ENCODE results near the gene SMC1B. TPM values are rescaled to one million over a fixed set of nuclear protein-coding genes. Genes with fewer than 3 reads are reported as not detected.
"Not testable (repeated sequence)": the region's sequence is repeated elsewhere in the genome, so short reads cannot be mapped to it uniquely, and the experiment has no call there.

SMC1B gene
- total and polyA plus RNA-seq, 5 experiments from 2014 or later: 0.16 TPM; not detected in 4

- ATAC-seq: peak; percentile 97 to 98
- peak overlapping the region; percentile 87 to 96 (median 91) for H3K27ac Mint-ChIP-seq
- H3K4me1 Mint-ChIP-seq: peaks cover 15 to 40% (median 36%) of the 10 kb centered on the region in 4 donors
- peak overlapping the region; percentile 15 to 81 (median 64) for H3K4me3 Mint-ChIP-seq
- H3K9me3 Mint-ChIP-seq: no peaks in the 10 kb centered on the region
- no peaks in the 10 kb centered on the region for H3K36me3 Mint-ChIP-seq
- no peaks in the 10 kb centered on the region for H3K27me3 Mint-ChIP-seq
- DNase-seq: peak; percentile 17 to 82 (median 55)
- POLR2A ChIA-PET: interaction anchor here (0.5 to 4.0 kb wide), 9 partner anchors 8 to 716 kb away, joined by 3 to 48 read pairs (median 4); partner anchors contain the start of gene FAM118A
These were observed 116.6 kb downstream of the SMC1B start for GRCh38 chr22:45296628-45297297.

- H3K4me3 Mint-ChIP-seq: no peak overlapping the region
- peak overlapping the region in 8 of 10 donors; percentile 35 to 95 (median 90) for H3K27ac Mint-ChIP-seq
- H3K9me3 Mint-ChIP-seq: no peaks in the 10 kb centered on the region
- H3K36me3 Mint-ChIP-seq: no peaks in the 10 kb centered on the region
- DNase-seq (no peak), ATAC-seq (no peak)
- H3K27me3 Mint-ChIP-seq: no peaks in the 10 kb centered on the region
- peaks cover 15 to 40% (median 36%) of the 10 kb centered on the region in 4 donors for H3K4me1 Mint-ChIP-seq
- POLR2A ChIA-PET: interaction anchor here (4.0 kb wide), 1 partner anchor 14 kb away, joined by 48 read pairs; the partner anchor contains the start of gene FAM118A
These were observed 117.9 kb downstream of the SMC1B start for GRCh38 chr22:45295492-45295891.

DNA sequence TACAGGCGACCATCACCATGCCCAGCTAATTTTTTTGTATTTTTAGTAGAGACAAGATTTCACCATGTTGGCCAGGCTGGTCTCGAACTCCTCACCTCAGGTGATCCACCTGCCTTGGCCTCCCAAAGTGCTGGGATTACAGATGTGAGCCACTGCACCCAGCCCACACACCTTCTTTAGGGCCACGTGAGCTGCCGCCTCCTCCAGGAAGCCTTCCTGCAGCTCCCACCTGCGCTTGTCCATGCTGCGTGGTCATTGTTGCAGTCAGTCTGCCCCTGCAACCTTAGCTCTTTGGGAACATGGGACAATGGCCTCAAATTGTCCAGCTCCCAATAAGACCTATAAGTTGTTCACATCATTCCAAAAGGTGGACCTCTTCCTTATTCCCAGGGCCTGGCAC is 118.4 kb downstream of the SMC1B start:
- not testable (repeated sequence) for ATAC-seq, DNase-seq, H3K9me3 Mint-ChIP-seq, H3K27me3 Mint-ChIP-seq, H3K36me3 Mint-ChIP-seq, H3K4me3 Mint-ChIP-seq
- H3K4me1 Mint-ChIP-seq: peaks cover 15 to 40% (median 36%) of the 10 kb centered on the region in 4 donors
- POLR2A ChIA-PET: interaction anchor here (0.7 to 4.0 kb wide), 2 partner anchors 14 to 1281 kb away, joined by 3 to 48 read pairs; partner anchors contain the start of gene FAM118A
- peak overlapping the region in 5 of 10 donors; percentile 3 to 90 (median 56) for H3K27ac Mint-ChIP-seq

Other genes with a start within 250 kb of the SMC1B start
- 100 to 1,000 TPM; 103 to 111 TPM for gene NUP50, start 249.7 kb downstream of the SMC1B start, total RNA-seq
- gene NUP50, start 249.7 kb downstream of the SMC1B start, polyA plus RNA-seq: 10 to 100 TPM; 45.2 to 73.1 (median 46.9) TPM
- 10 to 100 TPM; 28.5 to 29.1 TPM for gene KIAA0930, start 172.7 kb downstream of the SMC1B start, total RNA-seq
- 1 to 10 TPM in 2 of 3 donors, under 1 TPM in 1; 0.87 to 2.9 (median 2.6) TPM for gene KIAA0930, start 172.7 kb downstream of the SMC1B start, polyA plus RNA-seq
- not detected for gene UPK3A, start 128.7 kb downstream of the SMC1B start, total RNA-seq
- not detected for gene UPK3A, start 128.7 kb downstream of the SMC1B start, polyA plus RNA-seq
- gene FAM118A, start 103.7 kb downstream of the SMC1B start, total RNA-seq: 10 to 100 TPM; 82.8 to 88.5 TPM
- gene FAM118A, start 103.7 kb downstream of the SMC1B start, polyA plus RNA-seq: 10 to 100 TPM; 33.2 to 67.8 (median 48.1) TPM
- not detected for gene RIBC2, start 94 bp upstream of the SMC1B start, total RNA-seq
- not detected for gene RIBC2, start 94 bp upstream of the SMC1B start, polyA plus RNA-seq
- not detected for gene FBLN1, start 89.3 kb upstream of the SMC1B start, total RNA-seq
- gene FBLN1, start 89.3 kb upstream of the SMC1B start, polyA plus RNA-seq: not detected

All from naive thymus-derived CD8-positive, alpha-beta T cell (primary cell).